Measurements from ENCODE around the gene PSMB10.

GRCh38 chr16:67977005-67977404, 40.4 kb upstream of the PSMB10 start:
- no peak for TF ChIP-seq KDM1A (IDR thresholded peaks at IDR 0.05; ENCODE audit: borderline replicate concordance, low read length)
- TF ChIP-seq GABPA (IDR thresholded peaks at IDR 0.05; ENCODE audit: borderline replicate concordance, insufficient read depth, low read length), result no peak
- TF ChIP-seq E2F6 (IDR thresholded peaks at IDR 0.05), result no peak
- TF ChIP-seq EZH2 (IDR thresholded peaks at IDR 0.05; ENCODE audit: low read depth, low read length, severe bottlenecking), result no peak
- no peak for TF ChIP-seq GTF2F1 (IDR thresholded peaks at IDR 0.05; ENCODE audit: borderline replicate concordance, low read depth, low read length)

Measured in H1 (cell line).